ENCODE measurements around the gene ALOX5. TPM values are rescaled to one million over a fixed set of nuclear protein-coding genes. Genes with fewer than 3 reads are reported as not detected.
"Not testable (repeated sequence)": the region's sequence is repeated elsewhere in the genome, so short reads cannot be mapped to it uniquely, and the experiment has no call there.

The ALOX5 gene
- total and polyA plus RNA-seq, 4 donors, result 2.9 to 16.9 (median 8.4) TPM

DNA sequence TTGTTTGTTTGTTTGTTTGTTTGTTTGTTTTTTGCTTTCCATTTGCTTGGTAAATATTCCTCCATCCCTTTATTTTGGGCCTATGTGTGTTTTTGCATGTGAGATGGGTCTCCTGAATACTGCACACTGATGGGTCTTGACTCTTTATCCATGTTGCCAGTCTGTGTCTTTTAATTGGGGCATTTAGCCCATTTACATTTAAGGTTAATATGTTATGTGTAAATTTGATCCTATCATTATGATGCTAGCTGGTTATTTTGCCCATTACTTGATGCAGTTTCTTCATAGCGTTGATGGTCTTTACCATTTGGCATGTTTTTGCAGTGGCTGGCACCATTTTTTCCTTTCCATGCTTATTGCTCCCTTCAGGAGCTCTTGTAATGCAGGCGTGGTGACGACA, 42.2 kb upstream of the ALOX5 start:
- DNase-seq (ENCODE audit: low spot score); H3K4me1 ChIP-seq (ENCODE audit: control insufficient read depth in 4 of 4, insufficient read depth in 4 of 4, low read length in 3 of 4); H3K9ac ChIP-seq (ENCODE audit: low read depth in 1 of 2, low read length in 2 of 2); H3K36me3 ChIP-seq (ENCODE audit: control insufficient read depth in 4 of 4, insufficient read depth in 3 of 4, low read depth in 1 of 4, low read length in 3 of 4); H3K4me3 ChIP-seq (ENCODE audit: low read depth in 1 of 3, low read length in 3 of 3); H3K27ac ChIP-seq (ENCODE audit: low read depth in 1 of 2, low read length in 2 of 2); H3K9me3 ChIP-seq (ENCODE audit: control insufficient read depth in 4 of 4, low read length in 3 of 4); H3K27me3 ChIP-seq (ENCODE audit: control insufficient read depth in 4 of 4, insufficient read depth in 4 of 4, low read length in 3 of 4): not testable (repeated sequence)
- 88% methylated on average over 3 of the region's 3 CpGs for WGBS

DNA sequence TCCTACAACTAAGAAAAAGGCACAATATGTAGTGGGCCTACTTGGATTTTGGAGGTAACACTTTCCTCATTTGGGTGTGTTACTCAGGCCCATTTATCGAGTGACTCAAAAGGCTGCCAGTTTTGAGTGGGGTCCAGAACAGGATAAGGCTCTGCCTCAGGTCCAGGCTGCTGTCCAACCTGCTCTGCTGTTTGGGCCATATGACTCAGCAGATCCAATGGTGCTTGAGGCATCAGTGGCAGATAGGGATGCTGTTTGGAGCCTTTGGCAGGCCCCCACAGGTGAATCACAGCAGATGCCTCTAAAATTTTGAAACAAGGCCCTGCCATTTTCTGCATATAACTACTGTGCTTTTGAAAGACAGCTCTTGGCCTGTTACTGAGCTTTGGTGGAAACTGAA, 34.1 kb upstream of the ALOX5 start:
- Histone ChIP-seq H3K4me3 (ENCODE audit: low read depth in 1 of 3, low read length in 3 of 3) (no peak overlapping the region), H3K27me3 (ENCODE audit: control insufficient read depth in 4 of 4, insufficient read depth in 4 of 4, low read length in 3 of 4) (no peaks in the 10 kb centered on the region), H3K9me3 (ENCODE audit: control insufficient read depth in 4 of 4, low read length in 3 of 4) (peaks cover 0 to 6% (median under 1%) of the 10 kb centered on the region in 4 donors), H3K27ac (ENCODE audit: low read depth in 1 of 2, low read length in 2 of 2) (no peak overlapping the region), H3K36me3 (ENCODE audit: control insufficient read depth in 4 of 4, insufficient read depth in 3 of 4, low read depth in 1 of 4, low read length in 3 of 4) (no peaks in the 10 kb centered on the region), H3K9ac (ENCODE audit: low read depth in 1 of 2, low read length in 2 of 2) (no peak overlapping the region), H3K4me1 (ENCODE audit: control insufficient read depth in 4 of 4, insufficient read depth in 4 of 4, low read length in 3 of 4) (no peaks in the 10 kb centered on the region)
- TF ChIP-seq RXRA (IDR thresholded peaks at IDR 0.05) (no peak), NR2F2 (IDR thresholded peaks at IDR 0.05) (no peak), GABPA (IDR thresholded peaks at IDR 0.05 in 1 of 2, conservative IDR thresholded peaks at IDR 0.05 in 1 of 2) (no peak), MAX (IDR thresholded peaks at IDR 0.05) (no peak), REST (IDR thresholded peaks at IDR 0.05) (no peak), RAD21 (IDR thresholded peaks at IDR 0.05) (no peak), YY1 (IDR thresholded peaks at IDR 0.05) (no peak)
- TF ChIP-seq, protein P1, sequence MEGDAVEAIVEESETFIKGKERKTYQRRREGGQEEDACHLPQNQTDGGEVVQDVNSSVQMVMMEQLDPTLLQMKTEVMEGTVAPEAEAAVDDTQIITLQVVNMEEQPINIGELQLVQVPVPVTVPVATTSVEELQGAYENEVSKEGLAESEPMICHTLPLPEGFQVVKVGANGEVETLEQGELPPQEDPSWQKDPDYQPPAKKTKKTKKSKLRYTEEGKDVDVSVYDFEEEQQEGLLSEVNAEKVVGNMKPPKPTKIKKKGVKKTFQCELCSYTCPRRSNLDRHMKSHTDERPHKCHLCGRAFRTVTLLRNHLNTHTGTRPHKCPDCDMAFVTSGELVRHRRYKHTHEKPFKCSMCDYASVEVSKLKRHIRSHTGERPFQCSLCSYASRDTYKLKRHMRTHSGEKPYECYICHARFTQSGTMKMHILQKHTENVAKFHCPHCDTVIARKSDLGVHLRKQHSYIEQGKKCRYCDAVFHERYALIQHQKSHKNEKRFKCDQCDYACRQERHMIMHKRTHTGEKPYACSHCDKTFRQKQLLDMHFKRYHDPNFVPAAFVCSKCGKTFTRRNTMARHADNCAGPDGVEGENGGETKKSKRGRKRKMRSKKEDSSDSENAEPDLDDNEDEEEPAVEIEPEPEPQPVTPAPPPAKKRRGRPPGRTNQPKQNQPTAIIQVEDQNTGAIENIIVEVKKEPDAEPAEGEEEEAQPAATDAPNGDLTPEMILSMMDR (IDR thresholded peaks at IDR 0.05; ENCODE audit: low read depth, low read length, missing input control), result no peak
- no peak for DNase-seq (ENCODE audit: low spot score)
- 93% methylated on average over 1 of the region's 1 CpG for WGBS

GRCh38 chr10:45340420-45340819, 33.6 kb upstream of the ALOX5 start:
- DNase-seq (ENCODE audit: low spot score); H3K9me3 ChIP-seq (ENCODE audit: control insufficient read depth in 4 of 4, low read length in 3 of 4); H3K4me3 ChIP-seq (ENCODE audit: low read depth in 1 of 3, low read length in 3 of 3); H3K27me3 ChIP-seq (ENCODE audit: control insufficient read depth in 4 of 4, insufficient read depth in 4 of 4, low read length in 3 of 4); H3K27ac ChIP-seq (ENCODE audit: low read depth in 1 of 2, low read length in 2 of 2); H3K9ac ChIP-seq (ENCODE audit: low read depth in 1 of 2, low read length in 2 of 2); H3K4me1 ChIP-seq (ENCODE audit: control insufficient read depth in 4 of 4, insufficient read depth in 4 of 4, low read length in 3 of 4); H3K36me3 ChIP-seq (ENCODE audit: control insufficient read depth in 4 of 4, insufficient read depth in 3 of 4, low read depth in 1 of 4, low read length in 3 of 4): not testable (repeated sequence)
- WGBS, result 75% methylated on average over 4 of the region's 4 CpGs

DNA sequence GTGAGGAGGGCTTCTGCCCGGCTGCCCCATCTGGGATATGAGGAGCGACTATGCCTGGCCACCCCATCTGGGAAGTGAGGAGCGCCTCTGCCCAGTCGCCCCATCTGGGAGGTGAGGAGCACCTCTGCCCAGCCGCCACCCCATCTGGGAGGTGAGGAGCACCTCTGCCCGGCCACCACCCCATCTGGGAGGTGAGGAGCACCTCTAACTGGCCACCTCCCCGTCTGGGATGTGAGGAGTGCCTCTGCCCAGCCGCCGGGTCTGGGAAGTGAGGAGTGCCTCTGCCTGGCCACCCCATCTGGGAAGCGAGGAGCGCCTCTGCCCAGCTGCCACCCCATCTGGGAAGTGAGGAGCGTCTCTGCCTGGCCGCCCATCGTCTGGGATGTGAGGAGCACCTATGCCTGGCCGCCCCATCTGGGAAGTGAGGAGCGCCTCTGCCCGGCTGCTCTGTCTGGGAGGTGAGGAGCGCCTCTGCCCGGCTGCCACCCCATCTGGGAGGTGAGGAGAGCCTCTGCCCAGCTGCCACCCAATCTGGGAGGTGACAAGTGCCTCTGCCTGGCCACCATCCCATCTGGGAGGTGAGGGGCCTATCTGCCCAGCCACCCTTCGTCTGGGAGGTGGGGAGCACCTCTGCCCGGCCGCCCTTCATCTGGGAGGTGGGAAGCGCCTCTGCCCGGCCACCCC, 27.2 kb upstream of the ALOX5 start:
- not testable (repeated sequence) for H3K4me3 ChIP-seq (ENCODE audit: low read depth in 1 of 3, low read length in 3 of 3); H3K9ac ChIP-seq (ENCODE audit: low read depth in 1 of 2, low read length in 2 of 2); H3K4me1 ChIP-seq (ENCODE audit: control insufficient read depth in 4 of 4, insufficient read depth in 4 of 4, low read length in 3 of 4); H3K27ac ChIP-seq (ENCODE audit: low read depth in 1 of 2, low read length in 2 of 2); H3K36me3 ChIP-seq (ENCODE audit: control insufficient read depth in 4 of 4, insufficient read depth in 3 of 4, low read depth in 1 of 4, low read length in 3 of 4); H3K9me3 ChIP-seq (ENCODE audit: control insufficient read depth in 4 of 4, low read length in 3 of 4); H3K27me3 ChIP-seq (ENCODE audit: control insufficient read depth in 4 of 4, insufficient read depth in 4 of 4, low read length in 3 of 4); DNase-seq (ENCODE audit: low spot score)
- 89% methylated on average over 24 of the region's 24 CpGs for WGBS

DNA sequence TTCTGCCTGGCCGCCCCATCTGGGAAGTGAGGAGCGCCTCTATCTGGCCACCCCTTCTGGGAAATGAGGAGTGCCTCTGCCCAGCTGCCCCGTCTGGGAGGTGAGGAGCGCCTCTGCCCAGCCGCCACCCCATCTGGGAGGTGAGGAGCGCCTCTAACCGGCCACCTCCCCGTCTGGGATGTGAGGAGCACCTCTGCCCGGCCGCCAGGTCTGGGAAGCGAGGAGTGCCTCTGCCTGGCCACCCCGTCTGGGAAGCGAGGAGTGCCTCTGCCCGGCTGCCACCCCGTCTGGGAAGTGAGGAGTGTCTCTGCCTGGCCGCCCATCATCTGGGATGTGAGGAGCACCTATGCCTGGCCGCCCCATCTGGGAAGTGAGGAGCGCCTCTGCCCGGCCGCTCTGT, 26.6 kb upstream of the ALOX5 start:
- not testable (repeated sequence) for H3K4me3 ChIP-seq (ENCODE audit: low read depth in 1 of 3, low read length in 3 of 3); H3K9me3 ChIP-seq (ENCODE audit: control insufficient read depth in 4 of 4, low read length in 3 of 4); H3K27me3 ChIP-seq (ENCODE audit: control insufficient read depth in 4 of 4, insufficient read depth in 4 of 4, low read length in 3 of 4); H3K9ac ChIP-seq (ENCODE audit: low read depth in 1 of 2, low read length in 2 of 2); DNase-seq (ENCODE audit: low spot score); H3K4me1 ChIP-seq (ENCODE audit: control insufficient read depth in 4 of 4, insufficient read depth in 4 of 4, low read length in 3 of 4); H3K27ac ChIP-seq (ENCODE audit: low read depth in 1 of 2, low read length in 2 of 2); H3K36me3 ChIP-seq (ENCODE audit: control insufficient read depth in 4 of 4, insufficient read depth in 3 of 4, low read depth in 1 of 4, low read length in 3 of 4)
- WGBS, result 95% methylated on average over 20 of the region's 20 CpGs

- H3K9ac ChIP-seq (ENCODE audit: low read depth in 1 of 2, low read length in 2 of 2); H3K9me3 ChIP-seq (ENCODE audit: control insufficient read depth in 4 of 4, low read length in 3 of 4); H3K27me3 ChIP-seq (ENCODE audit: control insufficient read depth in 4 of 4, insufficient read depth in 4 of 4, low read length in 3 of 4); H3K4me1 ChIP-seq (ENCODE audit: control insufficient read depth in 4 of 4, insufficient read depth in 4 of 4, low read length in 3 of 4); H3K27ac ChIP-seq (ENCODE audit: low read depth in 1 of 2, low read length in 2 of 2); H3K4me3 ChIP-seq (ENCODE audit: low read depth in 1 of 3, low read length in 3 of 3); DNase-seq (ENCODE audit: low spot score); H3K36me3 ChIP-seq (ENCODE audit: control insufficient read depth in 4 of 4, insufficient read depth in 3 of 4, low read depth in 1 of 4, low read length in 3 of 4): not testable (repeated sequence)
- WGBS, result 92% methylated on average over 31 of the region's 31 CpGs
Observed at GRCh38 chr10:45348196-45348765, 25.7 kb upstream of the ALOX5 start.
